ENCODE results near the gene NEURL1B.

GRCh38 chr5:172638209-172638768 is 2.8 kb upstream of the NEURL1B start:
- TF ChIP-seq CTCF (IDR thresholded peaks at IDR 0.05): no peak
- no peak for TF ChIP-seq ELK1 (IDR thresholded peaks at IDR 0.05; ENCODE audit: low read depth, low read length)
- TF ChIP-seq CEBPB (IDR thresholded peaks at IDR 0.05): no peak
- TF ChIP-seq POLR2A (IDR thresholded peaks at IDR 0.05; ENCODE audit: low read length): no peak

All from A549 (cell line).